ENCODE data around the gene DHX9.

GRCh38 chr1:182890927-182891610 lies 51.9 kb downstream of the DHX9 start:
- TF ChIP-seq ZC3H11A (IDR thresholded peaks at IDR 0.05) (no peak), CTCF (IDR thresholded peaks at IDR 0.05) (no peak), RAD21 (conservative IDR thresholded peaks at IDR 0.05 in 1 of 2, IDR thresholded peaks at IDR 0.05 in 1 of 2) (no peak), RFX5 (IDR thresholded peaks at IDR 0.05) (no peak), EP300 (IDR thresholded peaks at IDR 0.05) (no peak), POLR2A (IDR thresholded peaks at IDR 0.05; ENCODE audit: low read length) (no peak), HOXA7 (CRISPR knock-in tag; IDR thresholded peaks at IDR 0.05) (no peak), MYC (IDR thresholded peaks at IDR 0.05; ENCODE audit: borderline replicate concordance, low read length) (no peak), MAX (IDR thresholded peaks at IDR 0.05) (no peak), PHF8 (IDR thresholded peaks at IDR 0.05; ENCODE audit: borderline replicate concordance, low read depth) (no peak)
- TF ChIP-seq, protein P1, sequence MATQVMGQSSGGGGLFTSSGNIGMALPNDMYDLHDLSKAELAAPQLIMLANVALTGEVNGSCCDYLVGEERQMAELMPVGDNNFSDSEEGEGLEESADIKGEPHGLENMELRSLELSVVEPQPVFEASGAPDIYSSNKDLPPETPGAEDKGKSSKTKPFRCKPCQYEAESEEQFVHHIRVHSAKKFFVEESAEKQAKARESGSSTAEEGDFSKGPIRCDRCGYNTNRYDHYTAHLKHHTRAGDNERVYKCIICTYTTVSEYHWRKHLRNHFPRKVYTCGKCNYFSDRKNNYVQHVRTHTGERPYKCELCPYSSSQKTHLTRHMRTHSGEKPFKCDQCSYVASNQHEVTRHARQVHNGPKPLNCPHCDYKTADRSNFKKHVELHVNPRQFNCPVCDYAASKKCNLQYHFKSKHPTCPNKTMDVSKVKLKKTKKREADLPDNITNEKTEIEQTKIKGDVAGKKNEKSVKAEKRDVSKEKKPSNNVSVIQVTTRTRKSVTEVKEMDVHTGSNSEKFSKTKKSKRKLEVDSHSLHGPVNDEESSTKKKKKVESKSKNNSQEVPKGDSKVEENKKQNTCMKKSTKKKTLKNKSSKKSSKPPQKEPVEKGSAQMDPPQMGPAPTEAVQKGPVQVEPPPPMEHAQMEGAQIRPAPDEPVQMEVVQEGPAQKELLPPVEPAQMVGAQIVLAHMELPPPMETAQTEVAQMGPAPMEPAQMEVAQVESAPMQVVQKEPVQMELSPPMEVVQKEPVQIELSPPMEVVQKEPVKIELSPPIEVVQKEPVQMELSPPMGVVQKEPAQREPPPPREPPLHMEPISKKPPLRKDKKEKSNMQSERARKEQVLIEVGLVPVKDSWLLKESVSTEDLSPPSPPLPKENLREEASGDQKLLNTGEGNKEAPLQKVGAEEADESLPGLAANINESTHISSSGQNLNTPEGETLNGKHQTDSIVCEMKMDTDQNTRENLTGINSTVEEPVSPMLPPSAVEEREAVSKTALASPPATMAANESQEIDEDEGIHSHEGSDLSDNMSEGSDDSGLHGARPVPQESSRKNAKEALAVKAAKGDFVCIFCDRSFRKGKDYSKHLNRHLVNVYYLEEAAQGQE (IDR thresholded peaks at IDR 0.05): no peak
